Uterus (tissue), 2 donors: ENCODE data around the gene GRIA1.

Experiments used
- CTCF ChIP-seq, 4 experiments: fragments of 200-600 bp in 2 of 4; fragments of 450-650 bp in 2 of 4; sonication (generic) in 2 of 4; IDR thresholded peaks; one replicate each; pipeline ENCODE4 v1.5.1; 2016 to 2019; ENCODE audit warnings: antibody characterized with exemption in 4 of 4, mild to moderate bottlenecking in 2 of 4, moderate library complexity in 1 of 4
- POLR2A ChIP-seq, 2 donors: fragments of 450-650 bp; IDR thresholded peaks; one replicate each; pipeline ENCODE4 v1.6.1; 2016; ENCODE audit warnings: antibody characterized with exemption in 2 of 2, mild to moderate bottlenecking in 1 of 2, moderate library complexity in 1 of 2

GRCh38 chr5:153559926-153560325, 69.5 kb downstream of the GRIA1 start:
- TF ChIP-seq CTCF (IDR thresholded peaks at IDR 0.05) (no peak), POLR2A (IDR thresholded peaks at IDR 0.05) (no peak)
